Measurements from ENCODE around the gene XRCC3. TPM values are rescaled to one million over a fixed set of nuclear protein-coding genes. Genes with fewer than 3 reads are reported as not detected.

Gene XRCC3
- total and polyA plus RNA-seq, 2 of the 8 experiments (the other 6 are each of a cell fraction or from before 2014, with no cell fraction given) = 36.9 to 41.8 TPM

GRCh38 chr14:103715052-103716000 is at the start of gene XRCC3, which contains the start of gene ZFYVE21 (continued):
- TF ChIP-seq CREB1 (IDR thresholded peaks at IDR 0.05) = peak; percentile 64
- TF ChIP-seq YY1 (IDR thresholded peaks at IDR 0.05; ENCODE audit: low read depth, low read length) = 0 out of 2 replicates have a peak, but pooled peaks have one; percentile 21
- no peak for TF ChIP-seq CHD1 (IDR thresholded peaks at IDR 0.05; ENCODE audit: low read depth, low read length)
- peak; percentile 84 for TF ChIP-seq POLR2AphosphoS5 (IDR thresholded peaks at IDR 0.05; ENCODE audit: low read depth, low read length)
- TF ChIP-seq POLR2A (IDR thresholded peaks at IDR 0.05; ENCODE audit: control extremely low read depth in 1 of 2, low read depth in 2 of 2, low read length in 2 of 2) = peak in 1 of 2 experiments; percentile 81; a peak in 2 of 3 replicates
- no peak for TF ChIP-seq MAFK (IDR thresholded peaks at IDR 0.05; ENCODE audit: low read depth, low read length)
- peak; percentile 89 for TF ChIP-seq PHF8 (conservative IDR thresholded peaks at IDR 0.05; ENCODE audit: low read depth, low read length)
- TF ChIP-seq KDM5A (IDR thresholded peaks at IDR 0.05; ENCODE audit: low read length) = no peak
- peak; percentile 96; the same call in 1 of the 2 replicates for TF ChIP-seq SP4 (IDR thresholded peaks at IDR 0.05; ENCODE audit: low read length)
- no peak for TF ChIP-seq SAP30 (IDR thresholded peaks at IDR 0.05; ENCODE audit: insufficient read depth, insufficient replicate concordance, low read length)
- TF ChIP-seq TCF12 (IDR thresholded peaks at IDR 0.05; ENCODE audit: low read depth, low read length) = no peak
- peak; percentile 46 for TF ChIP-seq ASH2L (IDR thresholded peaks at IDR 0.05; ENCODE audit: low read length)
- TF ChIP-seq TAF1 (IDR thresholded peaks at IDR 0.05; ENCODE audit: low read depth, low read length) = peak; percentile 82
- peak; percentile 99 for TF ChIP-seq SP1 (IDR thresholded peaks at IDR 0.05; ENCODE audit: low read depth, low read length)
- peak; percentile 96 for TF ChIP-seq CHD2 (IDR thresholded peaks at IDR 0.05; ENCODE audit: low read length)
- peak in 1 of 2 experiments; percentile 55; a peak in 1 of 4 replicates for TF ChIP-seq SIN3A (conservative IDR thresholded peaks at IDR 0.05 in 1 of 2, IDR thresholded peaks at IDR 0.05 in 1 of 2; ENCODE audit: low read depth in 1 of 2, low read length in 2 of 2)
- peak; percentile 52; the same call in 1 of the 2 replicates for TF ChIP-seq USF2 (IDR thresholded peaks at IDR 0.05; ENCODE audit: low read length)

Measured in H1 (cell line).